ENCODE data around the gene NOXO1. TPM values are rescaled to one million over a fixed set of nuclear protein-coding genes. Genes with fewer than 3 reads are reported as not detected.

Gene NOXO1
- polyA plus RNA-seq, 1 of the 3 experiments (the other 2 are of a cell fraction) = 0.21 TPM

DNA sequence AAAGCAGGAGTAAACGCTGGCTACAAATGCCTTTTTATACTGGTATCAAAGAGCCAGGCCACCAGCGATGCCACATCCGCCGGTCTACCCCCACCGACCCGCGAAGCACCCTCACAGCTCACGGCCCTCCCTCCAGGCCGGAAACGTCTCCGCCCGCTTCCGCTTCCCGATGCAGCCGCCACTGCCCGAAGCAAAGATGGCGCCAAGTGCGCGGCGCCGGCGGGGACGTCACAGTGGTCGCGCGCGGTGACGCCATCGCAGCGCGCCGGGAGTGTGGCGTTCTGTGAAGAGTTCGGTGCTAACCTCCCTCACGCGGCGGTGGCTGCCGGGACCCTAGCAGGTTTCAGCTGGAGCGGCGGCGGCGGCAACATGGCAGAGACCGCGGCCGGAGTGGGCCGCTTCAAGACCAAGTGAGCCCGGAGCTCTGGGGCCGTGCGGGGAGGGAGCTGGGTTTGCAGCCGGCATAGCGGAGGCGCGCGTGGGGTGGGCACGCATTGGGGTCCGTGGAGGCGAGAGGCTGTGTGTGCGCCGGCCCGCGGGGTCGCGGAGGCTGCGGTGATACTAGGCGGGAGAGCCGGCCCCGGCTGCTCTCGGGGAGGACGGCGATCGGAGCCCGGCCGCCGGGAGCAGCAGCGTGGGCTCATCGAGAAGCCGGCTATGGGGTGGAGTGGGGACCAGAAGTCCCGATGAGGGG lies 9.3 kb downstream of the NOXO1 start, which contains the start of gene TBL3 (continued):
- TF ChIP-seq, protein P1, sequence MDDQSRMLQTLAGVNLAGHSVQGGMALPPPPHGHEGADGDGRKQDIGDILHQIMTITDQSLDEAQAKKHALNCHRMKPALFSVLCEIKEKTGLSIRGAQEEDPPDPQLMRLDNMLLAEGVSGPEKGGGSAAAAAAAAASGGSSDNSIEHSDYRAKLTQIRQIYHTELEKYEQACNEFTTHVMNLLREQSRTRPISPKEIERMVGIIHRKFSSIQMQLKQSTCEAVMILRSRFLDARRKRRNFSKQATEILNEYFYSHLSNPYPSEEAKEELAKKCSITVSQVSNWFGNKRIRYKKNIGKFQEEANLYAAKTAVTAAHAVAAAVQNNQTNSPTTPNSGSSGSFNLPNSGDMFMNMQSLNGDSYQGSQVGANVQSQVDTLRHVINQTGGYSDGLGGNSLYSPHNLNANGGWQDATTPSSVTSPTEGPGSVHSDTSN (IDR thresholded peaks at IDR 0.05) = no peak
- TF ChIP-seq, protein P2, sequence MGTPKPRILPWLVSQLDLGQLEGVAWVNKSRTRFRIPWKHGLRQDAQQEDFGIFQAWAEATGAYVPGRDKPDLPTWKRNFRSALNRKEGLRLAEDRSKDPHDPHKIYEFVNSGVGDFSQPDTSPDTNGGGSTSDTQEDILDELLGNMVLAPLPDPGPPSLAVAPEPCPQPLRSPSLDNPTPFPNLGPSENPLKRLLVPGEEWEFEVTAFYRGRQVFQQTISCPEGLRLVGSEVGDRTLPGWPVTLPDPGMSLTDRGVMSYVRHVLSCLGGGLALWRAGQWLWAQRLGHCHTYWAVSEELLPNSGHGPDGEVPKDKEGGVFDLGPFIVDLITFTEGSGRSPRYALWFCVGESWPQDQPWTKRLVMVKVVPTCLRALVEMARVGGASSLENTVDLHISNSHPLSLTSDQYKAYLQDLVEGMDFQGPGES (IDR thresholded peaks at IDR 0.05; ENCODE audit: low read depth, low read length) = no peak
- TF ChIP-seq TCF12 (IDR thresholded peaks at IDR 0.05) (no peak), FOSL2 (IDR thresholded peaks at IDR 0.05; ENCODE audit: borderline replicate concordance, low read depth) (no peak), NRF1 (IDR thresholded peaks at IDR 0.05; ENCODE audit: low read depth, low read length) (no peak), SIN3A (IDR thresholded peaks at IDR 0.05; ENCODE audit: borderline replicate concordance, low read depth, low read length) (peak; percentile 90; the same call in 1 of the 2 replicates), MXI1 (IDR thresholded peaks at IDR 0.05; ENCODE audit: low read depth, low read length) (peak; percentile 80), JUND (IDR thresholded peaks at IDR 0.05) (no peak), GABPA (IDR thresholded peaks at IDR 0.05; ENCODE audit: low read depth) (peak; percentile 98)
- TF ChIP-seq, protein P3, sequence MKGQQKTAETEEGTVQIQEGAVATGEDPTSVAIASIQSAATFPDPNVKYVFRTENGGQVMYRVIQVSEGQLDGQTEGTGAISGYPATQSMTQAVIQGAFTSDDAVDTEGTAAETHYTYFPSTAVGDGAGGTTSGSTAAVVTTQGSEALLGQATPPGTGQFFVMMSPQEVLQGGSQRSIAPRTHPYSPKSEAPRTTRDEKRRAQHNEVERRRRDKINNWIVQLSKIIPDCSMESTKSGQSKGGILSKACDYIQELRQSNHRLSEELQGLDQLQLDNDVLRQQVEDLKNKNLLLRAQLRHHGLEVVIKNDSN (IDR thresholded peaks at IDR 0.05; ENCODE audit: borderline replicate concordance, low read depth) = no peak

DNA sequence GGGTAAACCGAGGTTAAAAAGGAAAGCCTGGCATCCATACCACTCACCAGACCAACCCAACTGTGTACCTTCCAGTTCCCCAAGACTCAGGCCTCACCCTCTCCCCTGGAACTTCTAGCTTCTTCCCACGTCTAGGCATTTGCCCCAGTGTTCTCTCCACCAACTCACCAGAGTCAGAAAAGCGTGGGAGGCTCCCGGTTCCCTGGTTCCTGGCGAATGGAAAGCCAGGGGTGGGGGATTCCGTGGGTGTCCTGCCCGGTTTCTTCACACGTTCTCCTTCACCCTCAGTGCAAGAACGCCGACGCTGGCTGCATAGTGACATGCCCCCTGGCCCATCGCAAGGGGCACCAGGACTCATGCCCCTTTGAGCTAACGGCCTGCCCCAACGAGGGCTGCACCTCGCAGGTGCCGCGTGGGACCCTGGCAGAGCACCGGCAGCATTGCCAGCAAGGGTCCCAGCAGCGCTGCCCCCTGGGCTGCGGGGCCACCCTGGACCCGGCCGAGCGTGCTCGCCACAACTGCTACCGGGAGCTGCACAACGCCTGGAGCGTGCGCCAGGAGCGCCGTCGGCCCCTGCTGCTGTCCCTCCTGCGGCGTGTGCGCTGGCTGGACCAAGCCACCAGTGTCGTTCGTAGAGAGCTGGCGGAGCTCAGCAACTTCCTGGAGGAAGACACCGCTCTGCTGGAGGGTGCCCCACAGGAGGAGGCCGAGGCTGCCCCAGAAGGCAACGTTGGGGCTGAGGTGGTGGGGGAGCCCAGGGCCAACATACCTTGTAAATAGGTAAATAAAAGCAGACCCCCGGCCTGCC lies 12.9 kb downstream of the NOXO1 start:
- 89% methylated on average over 39 of the region's 41 CpGs for WGBS (ENCODE audit: low lambda C conversion rate)
- POLR2A ChIA-PET = no interaction called here
- DNase-seq = no peak
- peaks cover 55% of the 10 kb centered on the region for H3K79me2 ChIP-seq (ENCODE audit: insufficient read depth)
- H3K27ac ChIP-seq (ENCODE audit: low read depth in 2 of 2, low read length in 1 of 2) = no peak overlapping the region
- H3K9ac ChIP-seq = no peak overlapping the region
- no peak overlapping the region for H3K4me3 ChIP-seq (ENCODE audit: low read depth in 2 of 2, low read length in 1 of 2)
- CTCF ChIA-PET = interaction anchor here (1.1 to 2.4 kb wide), 2 partner anchors 15 to 36 kb away, joined by 4 to 5 read pairs; partner anchors contain the start of gene GFER
- peaks cover 9% of the 10 kb centered on the region for H4K20me1 ChIP-seq (ENCODE audit: insufficient read depth)
- no peaks in the 10 kb centered on the region for H3K9me2 ChIP-seq
- no peaks in the 10 kb centered on the region for H3K27me3 ChIP-seq (ENCODE audit: insufficient read depth)
- H3K4me1 ChIP-seq (ENCODE audit: control insufficient read depth in 1 of 2, insufficient read depth in 2 of 2, low read depth in 1 of 2, low read length in 1 of 2) = peaks cover 0 to 22% of the 10 kb centered on the region in 2 experiments; a peak in 1 of 4 replicates
- H2AFZ ChIP-seq (ENCODE audit: low read depth) = no peak overlapping the region
- H3K4me2 ChIP-seq = no peak overlapping the region
- H3F3A ChIP-seq (replicated peaks; ENCODE audit: insufficient read depth) = peaks cover 12% of the 10 kb centered on the region
- peaks cover 5% of the 10 kb centered on the region in 2 experiments for H3K36me3 ChIP-seq (replicated peaks in 1 of 2; ENCODE audit: control insufficient read depth in 1 of 2, insufficient read depth in 2 of 2, low read length in 1 of 2)
- H3K9me3 ChIP-seq = no peaks in the 10 kb centered on the region
- TF ChIP-seq, protein P1 (IDR thresholded peaks at IDR 0.05) = no peak
- no peak for TF ChIP-seq MEF2A (IDR thresholded peaks at IDR 0.05; ENCODE audit: borderline replicate concordance, low read depth)
- no peak for TF ChIP-seq JUND (IDR thresholded peaks at IDR 0.05)
- TF ChIP-seq MXI1 (IDR thresholded peaks at IDR 0.05; ENCODE audit: low read depth, low read length) = no peak
- TF ChIP-seq TEAD4 (IDR thresholded peaks at IDR 0.05; ENCODE audit: borderline replicate concordance, insufficient read depth) = no peak
- no peak for TF ChIP-seq RCOR1 (IDR thresholded peaks at IDR 0.05; ENCODE audit: low read length)
- no peak for TF ChIP-seq RAD21 (IDR thresholded peaks at IDR 0.05; ENCODE audit: low read length)
- TF ChIP-seq GATA2 (CRISPR knock-in tag; IDR thresholded peaks at IDR 0.05) = no peak
- no peak for TF ChIP-seq TAF1 (IDR thresholded peaks at IDR 0.05; ENCODE audit: borderline replicate concordance, low read depth, low read length)
- TF ChIP-seq NFIC (IDR thresholded peaks at IDR 0.05; ENCODE audit: borderline replicate concordance) = no peak
- TF ChIP-seq TCF12 (IDR thresholded peaks at IDR 0.05) = no peak
- TF ChIP-seq CHD2 (IDR thresholded peaks at IDR 0.05; ENCODE audit: low read length, partially characterized antibody) = no peak
- TF ChIP-seq, protein P4, sequence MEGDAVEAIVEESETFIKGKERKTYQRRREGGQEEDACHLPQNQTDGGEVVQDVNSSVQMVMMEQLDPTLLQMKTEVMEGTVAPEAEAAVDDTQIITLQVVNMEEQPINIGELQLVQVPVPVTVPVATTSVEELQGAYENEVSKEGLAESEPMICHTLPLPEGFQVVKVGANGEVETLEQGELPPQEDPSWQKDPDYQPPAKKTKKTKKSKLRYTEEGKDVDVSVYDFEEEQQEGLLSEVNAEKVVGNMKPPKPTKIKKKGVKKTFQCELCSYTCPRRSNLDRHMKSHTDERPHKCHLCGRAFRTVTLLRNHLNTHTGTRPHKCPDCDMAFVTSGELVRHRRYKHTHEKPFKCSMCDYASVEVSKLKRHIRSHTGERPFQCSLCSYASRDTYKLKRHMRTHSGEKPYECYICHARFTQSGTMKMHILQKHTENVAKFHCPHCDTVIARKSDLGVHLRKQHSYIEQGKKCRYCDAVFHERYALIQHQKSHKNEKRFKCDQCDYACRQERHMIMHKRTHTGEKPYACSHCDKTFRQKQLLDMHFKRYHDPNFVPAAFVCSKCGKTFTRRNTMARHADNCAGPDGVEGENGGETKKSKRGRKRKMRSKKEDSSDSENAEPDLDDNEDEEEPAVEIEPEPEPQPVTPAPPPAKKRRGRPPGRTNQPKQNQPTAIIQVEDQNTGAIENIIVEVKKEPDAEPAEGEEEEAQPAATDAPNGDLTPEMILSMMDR (IDR thresholded peaks at IDR 0.05) = no peak
